H9 (cell line): ENCODE data around the gene MGAT5. TPM values are rescaled to one million over a fixed set of nuclear protein-coding genes. Genes with fewer than 3 reads are reported as not detected.

ENCODE experiments used
- DNase-seq: peaks from one replicate; pipeline ENCODE4 v3.0.0-alpha.2; 2017
- H2AFZ ChIP-seq: one replicate; pipeline ENCODE4 v1.6.1; 2013; ENCODE audit warnings: mild to moderate bottlenecking, low read length, control low read depth, moderate library complexity
- H2AK5ac ChIP-seq: 2 replicates; pipeline ENCODE4 v1.6.1; 2013; ENCODE audit warnings: low read length, control low read depth, mixed read lengths; ENCODE audit not compliant: insufficient read length
- H2BK120ac ChIP-seq: one replicate; pipeline ENCODE4 v1.6.1; 2013; ENCODE audit warnings: low read depth, mild to moderate bottlenecking, low read length, control low read depth, inconsistent platforms; ENCODE audit not compliant: poor library complexity, severe bottlenecking
- H2BK12ac ChIP-seq: 2 replicates; pipeline ENCODE4 v1.6.1; 2013; ENCODE audit warnings: low read length, control low read depth, mixed read lengths, low read depth; ENCODE audit not compliant: insufficient read length
- H2BK15ac ChIP-seq: 2 replicates; pipeline ENCODE4 v1.6.1; 2013; ENCODE audit warnings: low read depth, low read length, control low read depth
- H2BK20ac ChIP-seq: one replicate; pipeline ENCODE4 v1.6.1; 2013; ENCODE audit warnings: low read depth, mild to moderate bottlenecking, low read length, control low read depth, inconsistent platforms; ENCODE audit not compliant: poor library complexity, severe bottlenecking
- H2BK5ac ChIP-seq: 2 replicates; pipeline ENCODE4 v1.6.1; 2013; ENCODE audit warnings: low read length, control low read depth, mixed read lengths; ENCODE audit not compliant: insufficient read length
- H3K14ac ChIP-seq: 2 replicates; pipeline ENCODE4 v1.6.1; 2013; ENCODE audit warnings: low read length, control low read depth; ENCODE audit not compliant: insufficient read depth
- H3K18ac ChIP-seq: 2 replicates; pipeline ENCODE4 v1.6.1; 2013; ENCODE audit warnings: low read depth, mild to moderate bottlenecking, mixed read lengths, low read length, control low read depth; ENCODE audit not compliant: insufficient read length
- H3K23ac ChIP-seq: 2 replicates; pipeline ENCODE4 v1.6.1; 2013; ENCODE audit warnings: low read length, control low read depth, mixed read lengths, low read depth; ENCODE audit not compliant: insufficient read length
- H3K23me2 ChIP-seq: 2 replicates; pipeline ENCODE4 v1.6.1; 2013; ENCODE audit warnings: low read depth, mild to moderate bottlenecking, mixed read lengths, low read length, control low read depth; ENCODE audit not compliant: insufficient read length, poor library complexity, severe bottlenecking
- H3K27ac ChIP-seq: 2 replicates; pipeline ENCODE4 v1.5.1; 2013; ENCODE audit warnings: low read length, control low read depth, mixed read lengths, low read depth; ENCODE audit not compliant: insufficient read length
- H3K27me3 ChIP-seq: 2 replicates; pipeline ENCODE4 v1.6.1; 2013; ENCODE audit warnings: low read length, control low read depth, inconsistent platforms; ENCODE audit not compliant: insufficient read depth
- H3K4ac ChIP-seq: 2 replicates; pipeline ENCODE4 v1.6.1; 2013; ENCODE audit warnings: low read depth, mild to moderate bottlenecking, control low read depth, inconsistent platforms, low read length, moderate library complexity
- H3K4me1 ChIP-seq: 2 replicates; pipeline ENCODE4 v1.6.1; 2013; ENCODE audit warnings: low read length, control low read depth, inconsistent platforms; ENCODE audit not compliant: insufficient read depth
- H3K4me2 ChIP-seq: 2 replicates; pipeline ENCODE4 v1.6.1; 2013; ENCODE audit warnings: low read length, control low read depth, mixed read lengths; ENCODE audit not compliant: insufficient read length, insufficient read depth
- H3K56ac ChIP-seq: 2 replicates; pipeline ENCODE4 v1.6.1; 2013; ENCODE audit warnings: low read depth, mild to moderate bottlenecking, mixed read lengths, low read length, control low read depth; ENCODE audit not compliant: insufficient read length
- H3K79me1 ChIP-seq: 2 replicates; pipeline ENCODE4 v1.6.1; 2013; ENCODE audit warnings: low read depth, mild to moderate bottlenecking, moderate library complexity, low read length, control low read depth, inconsistent platforms; ENCODE audit not compliant: insufficient read depth, poor library complexity, severe bottlenecking
- H3K79me2 ChIP-seq: 2 replicates; pipeline ENCODE4 v1.6.1; 2013; ENCODE audit warnings: low read length, control low read depth, inconsistent platforms; ENCODE audit not compliant: insufficient read depth
- H3K9ac ChIP-seq: 2 replicates; pipeline ENCODE4 v1.6.1; 2013; ENCODE audit warnings: low read length, control low read depth, mixed read lengths; ENCODE audit not compliant: insufficient read length; ENCODE audit errors: extremely low read depth
- H3K9me3 ChIP-seq: one replicate; pipeline ENCODE4 v1.6.1; 2013; ENCODE audit warnings: low read depth, low read length, inconsistent platforms; ENCODE audit not compliant: control insufficient read depth
- H3T11ph ChIP-seq: one replicate; pipeline ENCODE4 v1.6.1; 2013; ENCODE audit warnings: mild to moderate bottlenecking, low read length, control low read depth, inconsistent platforms
- H4K20me1 ChIP-seq: one replicate; pipeline ENCODE4 v1.6.1; 2013; ENCODE audit not compliant: control insufficient read depth, insufficient read length, insufficient read depth
- H4K5ac ChIP-seq: 2 replicates; pipeline ENCODE4 v1.6.1; 2013; ENCODE audit warnings: low read depth, mild to moderate bottlenecking, mixed read lengths, low read length, control low read depth; ENCODE audit not compliant: insufficient read length
- H4K8ac ChIP-seq: replicated peaks from 2 replicates; pipeline ENCODE4 v1.6.1; 2013; ENCODE audit warnings: low read length, control low read depth, mixed read lengths, low read depth; ENCODE audit not compliant: insufficient read length
- H4K91ac ChIP-seq: 2 replicates; pipeline ENCODE4 v1.6.1; 2013; ENCODE audit warnings: low read depth, mild to moderate bottlenecking, moderate library complexity, mixed read lengths, low read length, control low read depth; ENCODE audit not compliant: insufficient read length
- H3K27ac Mint-ChIP-seq, 3 experiments: 2 replicates in 2 of 3; 3 replicates in 1 of 3; pipeline ENCODE4 v1.8.0; 2020 to 2021; ENCODE audit warnings: mixed read lengths in 3 of 3, mild to moderate bottlenecking in 1 of 3, moderate library complexity in 1 of 3
- H3K27me3 Mint-ChIP-seq: 2 replicates; pipeline ENCODE4 v1.8.0; 2021; ENCODE audit warnings: low read depth, mild to moderate bottlenecking, moderate library complexity, mixed read lengths
- H3K36me3 Mint-ChIP-seq, 3 experiments: 2 replicates in 2 of 3; 3 replicates in 1 of 3; pipeline ENCODE4 v1.8.0; 2020 to 2021; ENCODE audit warnings: low read depth in 3 of 3, mixed read lengths in 3 of 3; ENCODE audit not compliant: insufficient read depth in 1 of 3
- H3K4me1 Mint-ChIP-seq, 2 experiments: 2 replicates each; pipeline ENCODE4 v1.8.0; 2020; ENCODE audit warnings: mixed read lengths in 2 of 2
- H3K4me3 Mint-ChIP-seq, 2 experiments: 2 replicates in 1 of 2; 3 replicates in 1 of 2; pipeline ENCODE4 v1.8.0; 2020 to 2021; ENCODE audit warnings: mild to moderate bottlenecking in 2 of 2, mixed read lengths in 2 of 2, moderate library complexity in 1 of 2
- H3K9me3 Mint-ChIP-seq, 2 experiments: 2 replicates in 1 of 2; 3 replicates in 1 of 2; pipeline ENCODE4 v1.8.0; 2020; ENCODE audit warnings: mild to moderate bottlenecking in 2 of 2, mixed read lengths in 2 of 2, moderate library complexity in 1 of 2
- CTCF ChIP-seq: fragments of 200-600 bp; sonication (generic); conservative IDR thresholded peaks from 3 replicates; pipeline ENCODE4 v1.8.0; 2021; ENCODE audit warnings: antibody characterized with exemption, mild to moderate bottlenecking
- WGBS: extraction: QIAGEN DNeasy Blood & Tissue Kit; methylation state at CpG from one replicate; pipeline ENCODE4 v1.1.7; 2013; ENCODE audit warnings: missing lambda C conversion rate, low lambda C conversion rate, mixed read lengths; ENCODE audit not compliant: insufficient read length; ENCODE audit errors: extremely low coverage; 5-methylcytosine and 5-hydroxymethylcytosine counted together
- total RNA-seq: library from RNA; stranded (reverse); gene quantifications from 2 replicates; pipeline ENCODE4 v1.2.1, GENCODE V29; 2021

MGAT5 gene
- total RNA-seq, 1 experiment from 2014 or later, result 25.7 TPM

GRCh38 chr2:134413430-134413829 lies 159.6 kb downstream of the MGAT5 start:
- H2BK12ac ChIP-seq, result no peak overlapping the region
- H3K9ac ChIP-seq, result no peak overlapping the region
- H3K79me2 ChIP-seq, result no peaks in the 10 kb centered on the region
- Mint-ChIP-seq H3K4me3 (no peak overlapping the region), H3K9me3 (no peaks in the 10 kb centered on the region), H3K27ac (no peak overlapping the region), H3K36me3 (no peaks in the 10 kb centered on the region; a peak in 1 of 7 replicates), H3K27me3 (no peaks in the 10 kb centered on the region), H3K4me1 (peaks cover 5 to 11% of the 10 kb centered on the region in 2 experiments; a peak in 3 of 4 replicates)
- no peak overlapping the region for H2AFZ ChIP-seq
- no peak overlapping the region for H3K4me2 ChIP-seq
- no peak overlapping the region for H3T11ph ChIP-seq
- no peak for DNase-seq
- H3K18ac ChIP-seq, result no peak overlapping the region
- no peak overlapping the region for H2BK5ac ChIP-seq
- no peak overlapping the region for H3K56ac ChIP-seq
- no peaks in the 10 kb centered on the region for H3K79me1 ChIP-seq
- no peaks in the 10 kb centered on the region for H3K4me1 ChIP-seq
- H3K14ac ChIP-seq, result no peak overlapping the region
- no peak for TF ChIP-seq CTCF
- no peak overlapping the region for H2BK120ac ChIP-seq
- no peak overlapping the region for H3K4ac ChIP-seq
- H3K23ac ChIP-seq, result no peak overlapping the region
- WGBS, result no CpG with 5 or more reads among the region's 1 CpG
- no peaks in the 10 kb centered on the region for H4K20me1 ChIP-seq
- H3K9me3 ChIP-seq, result no peaks in the 10 kb centered on the region
- H2BK20ac ChIP-seq, result no peak overlapping the region
- no peak overlapping the region for H2AK5ac ChIP-seq
- no peak overlapping the region for H3K27ac ChIP-seq
- no peak overlapping the region for H4K5ac ChIP-seq
- H3K27me3 ChIP-seq, result no peaks in the 10 kb centered on the region
- H4K8ac ChIP-seq, result no peak overlapping the region
- no peak overlapping the region for H2BK15ac ChIP-seq
- no peaks in the 10 kb centered on the region for H3K23me2 ChIP-seq
- no peak overlapping the region for H4K91ac ChIP-seq
